NT2/D1 (cell line): ENCODE results near the gene CRB1.

Experiments
- DNase-seq: peaks from one replicate; pipeline ENCODE4 v3.0.0-alpha.2; 2011; ENCODE audit warnings: low read depth, low spot score
- H3K27me3 ChIP-seq: 2 replicates; pipeline ENCODE4 v1.6.0; 2011; ENCODE audit warnings: mild to moderate bottlenecking; ENCODE audit not compliant: insufficient read length, insufficient read depth
- H3K36me3 ChIP-seq: 2 replicates; pipeline ENCODE4 v1.6.1; 2011; ENCODE audit warnings: mild to moderate bottlenecking, low read length, mixed read lengths; ENCODE audit not compliant: insufficient read depth, insufficient read length
- H3K4me1 ChIP-seq: 2 replicates; pipeline ENCODE4 v1.5.1; 2011; ENCODE audit not compliant: insufficient read depth, insufficient read length
- H3K4me3 ChIP-seq: 2 replicates; pipeline ENCODE4 v1.5.1; 2011; ENCODE audit warnings: low read depth; ENCODE audit not compliant: insufficient read length
- H3K9ac ChIP-seq: 2 replicates; pipeline ENCODE4 v1.6.0; 2011; ENCODE audit warnings: low read depth; ENCODE audit not compliant: insufficient read length
- H3K9me3 ChIP-seq: 2 replicates; pipeline ENCODE4 v1.5.1; 2011; ENCODE audit warnings: mild to moderate bottlenecking, low read length; ENCODE audit not compliant: insufficient read depth
- SUZ12 ChIP-seq: IDR thresholded peaks from 2 replicates; pipeline ENCODE4 v1.6.1; 2011; ENCODE audit not compliant: insufficient read length, insufficient read depth; ENCODE audit errors: extremely low read depth
- YY1 ChIP-seq: IDR thresholded peaks from 2 replicates; pipeline ENCODE4 v1.6.1; 2011; ENCODE audit not compliant: insufficient read length, insufficient read depth
- ZNF274 ChIP-seq: IDR thresholded peaks from 2 replicates; pipeline ENCODE4 v1.6.1; 2011; ENCODE audit warnings: mild to moderate bottlenecking, low read depth, low read length

The CRB1 gene

DNA sequence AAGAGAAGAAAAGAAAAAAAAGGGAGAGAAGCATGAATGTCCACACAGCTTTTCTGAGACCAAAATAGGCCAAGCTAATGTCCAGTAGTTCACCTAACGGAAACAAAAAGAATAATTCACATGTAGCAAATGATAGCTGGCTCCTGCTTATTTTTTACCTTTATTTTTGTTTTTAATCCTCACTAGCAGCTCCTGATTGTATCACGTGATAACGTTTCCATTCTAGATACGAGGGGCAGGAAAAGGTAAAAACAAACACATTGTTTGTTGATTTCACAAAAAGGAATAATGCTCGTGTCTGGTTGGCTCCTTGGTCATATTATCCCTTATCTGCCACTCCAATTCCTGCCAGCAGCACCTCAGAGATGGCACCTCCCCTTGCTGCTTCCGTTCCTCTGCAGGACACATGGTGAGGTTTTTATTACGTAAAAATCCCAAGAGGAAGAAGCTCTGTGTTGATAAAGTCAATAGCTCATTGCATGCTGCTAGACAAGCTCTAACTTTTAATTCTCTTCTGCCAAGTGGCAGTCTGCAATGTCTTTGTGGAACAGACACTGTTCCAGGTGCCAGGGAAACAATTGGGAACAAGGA, 201.7 kb downstream of the CRB1 start:
- Histone ChIP-seq H3K36me3 (no peaks in the 10 kb centered on the region), H3K4me3 (no peak overlapping the region), H3K27me3 (no peaks in the 10 kb centered on the region), H3K9ac (no peak overlapping the region), H3K4me1 (no peaks in the 10 kb centered on the region), H3K9me3 (no peaks in the 10 kb centered on the region)
- TF ChIP-seq SUZ12 (no peak), ZNF274 (no peak), YY1 (no peak)
- DNase-seq: no peak

DNA sequence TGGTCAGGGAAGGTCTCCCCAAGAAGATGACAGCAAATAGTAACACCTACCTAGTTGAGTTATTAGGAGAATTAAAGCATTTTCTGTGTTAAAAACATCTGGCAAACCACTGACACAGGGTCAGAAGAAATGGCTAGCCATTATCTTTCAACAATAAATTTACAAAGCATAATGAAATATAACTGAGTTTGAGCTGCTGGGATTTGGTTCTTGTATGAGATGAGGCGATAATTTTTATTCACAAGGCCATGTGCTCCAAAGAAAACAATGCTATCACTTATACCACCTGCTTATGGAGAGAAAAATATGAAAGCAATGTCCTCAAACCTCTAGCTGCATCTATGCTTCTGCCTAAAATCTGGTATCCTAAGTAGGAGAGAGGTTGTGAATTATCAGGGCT, 202.3 kb downstream of the CRB1 start:
- Histone ChIP-seq H3K36me3 (no peaks in the 10 kb centered on the region), H3K27me3 (no peaks in the 10 kb centered on the region)
- TF ChIP-seq YY1 (no peak), SUZ12 (no peak)

DNA sequence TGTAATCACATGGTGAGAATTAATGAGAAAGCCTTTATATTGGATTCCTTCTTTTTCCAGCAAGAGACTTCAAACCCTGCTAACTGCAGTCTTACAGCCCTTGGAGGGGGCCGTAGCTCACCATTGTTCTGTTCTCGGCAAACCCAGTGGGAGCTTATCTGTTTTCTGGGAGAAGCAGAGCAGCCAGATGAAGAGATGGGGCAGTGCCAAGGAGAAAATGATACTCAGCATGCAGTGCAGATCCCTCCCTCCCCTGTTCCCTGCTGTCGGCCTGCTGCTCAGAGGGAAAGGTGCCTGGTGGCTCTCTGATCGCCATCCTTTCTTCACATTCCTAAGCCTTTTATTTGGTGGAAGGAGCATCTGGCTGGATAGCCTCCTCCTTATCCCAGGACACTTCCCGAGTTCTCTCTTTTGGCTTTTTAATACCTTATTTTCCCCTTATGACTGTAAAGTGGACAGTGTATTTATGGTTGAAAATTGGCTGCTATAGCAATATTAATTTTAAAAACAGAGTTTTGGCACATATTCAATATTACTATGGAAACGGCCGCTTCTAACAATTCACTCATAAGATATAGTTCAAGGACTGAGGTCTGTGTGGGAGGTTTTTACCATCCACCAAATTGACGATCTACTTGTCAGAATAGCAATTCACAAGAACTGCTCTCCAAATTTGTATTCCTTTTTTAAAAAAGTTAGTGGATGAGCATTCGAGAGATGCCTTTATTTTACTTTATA, 203.4 kb downstream of the CRB1 start:
- Histone ChIP-seq H3K27me3 (no peaks in the 10 kb centered on the region), H3K9me3 (no peaks in the 10 kb centered on the region), H3K4me1 (no peaks in the 10 kb centered on the region), H3K36me3 (no peaks in the 10 kb centered on the region), H3K9ac (no peak overlapping the region), H3K4me3 (no peak overlapping the region)
- TF ChIP-seq YY1: no peak
- no peak for TF ChIP-seq SUZ12
- TF ChIP-seq ZNF274: no peak
- DNase-seq: no peak

More for the DNA sequence above, 202.3 kb downstream of the CRB1 start:
- Histone ChIP-seq H3K4me3 (no peak overlapping the region), H3K9me3 (no peaks in the 10 kb centered on the region), H3K9ac (no peak overlapping the region), H3K4me1 (no peaks in the 10 kb centered on the region)
- DNase-seq: no peak

DNA sequence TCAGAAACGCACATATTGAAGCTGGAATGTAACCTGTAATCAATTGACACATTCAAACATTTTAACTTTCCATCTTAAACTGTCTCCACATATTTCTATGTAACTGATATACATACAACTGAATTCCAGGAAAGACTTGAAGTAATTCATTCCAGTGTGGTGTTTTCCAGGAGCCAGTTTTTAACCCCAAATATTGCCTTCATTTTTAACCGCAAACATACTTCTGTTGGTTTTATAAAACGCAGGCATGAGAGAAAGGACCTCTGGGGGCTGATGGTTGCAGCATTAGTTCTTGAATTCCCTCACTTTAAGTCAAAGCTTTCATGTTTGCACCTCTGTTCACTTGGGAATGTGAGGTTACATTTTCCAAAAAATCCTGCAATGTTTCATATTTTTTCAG, 204.1 kb downstream of the CRB1 start:
- no peaks in the 10 kb centered on the region for H3K36me3 ChIP-seq
- no peaks in the 10 kb centered on the region for H3K4me1 ChIP-seq
- H3K4me3 ChIP-seq: no peak overlapping the region
- no peaks in the 10 kb centered on the region for H3K27me3 ChIP-seq
- TF ChIP-seq YY1: no peak
- TF ChIP-seq ZNF274: no peak
- no peak for TF ChIP-seq SUZ12
- H3K9ac ChIP-seq: no peak overlapping the region
- DNase-seq: no peak
- no peaks in the 10 kb centered on the region for H3K9me3 ChIP-seq

DNA sequence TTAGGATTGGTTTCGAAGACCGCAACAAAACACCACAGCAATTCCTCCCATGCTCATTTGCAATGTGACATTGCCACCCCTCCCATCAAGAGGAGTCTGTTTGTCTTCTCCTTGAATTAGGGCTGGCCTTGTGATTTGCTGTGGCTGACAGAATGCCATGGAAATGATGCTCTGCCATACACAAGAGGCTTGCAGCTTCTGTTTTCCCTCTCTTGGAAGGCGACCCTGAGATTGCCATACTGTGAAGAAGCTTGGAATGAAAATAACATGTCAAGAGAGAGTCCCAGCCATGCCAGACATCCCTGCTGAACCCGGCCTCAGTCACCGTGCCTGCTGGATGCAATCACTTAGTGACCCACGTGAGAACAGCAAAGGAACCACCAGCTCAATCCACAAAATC, 212.4 kb downstream of the CRB1 start:
- Histone ChIP-seq H3K9ac (no peak overlapping the region), H3K4me3 (no peak overlapping the region), H3K36me3 (no peaks in the 10 kb centered on the region), H3K4me1 (no peaks in the 10 kb centered on the region), H3K9me3 (no peaks in the 10 kb centered on the region), H3K27me3 (no peaks in the 10 kb centered on the region)
- DNase-seq: no peak
- TF ChIP-seq SUZ12 (no peak), ZNF274 (no peak), YY1 (no peak)

DNA sequence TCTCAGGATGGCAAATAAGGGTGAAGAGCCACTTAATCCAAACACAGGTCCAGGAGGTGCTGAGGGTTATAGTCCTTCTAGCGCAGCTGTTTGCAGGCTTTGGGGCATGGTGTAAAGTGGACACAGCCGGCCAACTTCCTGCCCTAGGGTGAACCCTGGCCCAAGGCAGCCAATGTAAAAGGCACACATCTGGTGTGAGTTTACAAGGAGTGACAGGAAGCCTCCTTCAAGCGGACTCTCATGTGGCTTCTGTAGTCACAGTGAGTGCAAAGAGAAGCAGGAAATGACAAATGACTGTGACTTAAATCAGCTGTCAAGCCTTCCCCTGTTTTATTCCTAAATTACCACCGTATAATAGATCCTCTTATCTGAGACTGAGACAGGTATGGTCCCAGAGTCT, 213.0 kb downstream of the CRB1 start:
- DNase-seq: no peak
- H3K9ac ChIP-seq: no peak overlapping the region
- TF ChIP-seq ZNF274 (no peak), SUZ12 (no peak), YY1 (no peak)
- no peaks in the 10 kb centered on the region for H3K36me3 ChIP-seq
- no peaks in the 10 kb centered on the region for H3K4me1 ChIP-seq
- no peaks in the 10 kb centered on the region for H3K27me3 ChIP-seq
- H3K4me3 ChIP-seq: no peak overlapping the region
- no peaks in the 10 kb centered on the region for H3K9me3 ChIP-seq

DNA sequence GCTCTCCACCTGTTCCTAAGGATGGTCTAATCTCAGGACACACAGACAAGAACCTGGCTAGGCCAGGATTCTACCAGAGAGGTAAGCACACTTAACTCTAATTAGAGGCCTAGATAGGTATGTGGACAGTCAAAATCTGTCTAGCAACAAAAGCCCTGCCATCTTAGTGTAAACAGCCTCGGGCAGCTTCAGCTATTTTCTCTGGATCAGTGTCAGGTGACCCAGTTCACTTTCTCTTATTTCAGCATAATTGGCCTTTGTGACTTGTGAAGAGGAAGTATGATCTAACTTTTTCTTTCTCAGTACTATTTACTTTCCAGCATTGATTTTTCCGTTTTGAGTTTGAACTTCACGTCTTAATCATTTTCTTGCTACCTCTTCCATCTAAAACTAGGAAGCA, 217.7 kb downstream of the CRB1 start:
- Histone ChIP-seq H3K36me3 (no peaks in the 10 kb centered on the region), H3K27me3 (no peaks in the 10 kb centered on the region), H3K9ac (no peak overlapping the region), H3K4me3 (no peak overlapping the region), H3K9me3 (no peaks in the 10 kb centered on the region), H3K4me1 (no peaks in the 10 kb centered on the region)
- DNase-seq: no peak
- TF ChIP-seq SUZ12 (no peak), YY1 (no peak), ZNF274 (no peak)
